Astrocyte (in vitro differentiated cells and primary cell): Measurements from ENCODE around the gene DNAJC15. TPM values are rescaled to one million over a fixed set of nuclear protein-coding genes. Genes with fewer than 3 reads are reported as not detected.
A peak's percentile ranks its signal among the peaks of the same experiment; 100 is the strongest.
"Not testable (repeated sequence)": the region's sequence is repeated elsewhere in the genome, so short reads cannot be mapped to it uniquely, and the experiment has no call there.

Experiments used
- DNase-seq: peaks from one replicate; pipeline ENCODE4 v3.0.0-alpha.2; 2010; ENCODE audit warnings: low read depth
- FAIRE-seq: peaks from 2 replicates; lab custom pipeline; 2011; peaks lifted over from hg19 to GRCh38; lab: Jason Lieb, UNC
- H2AFZ ChIP-seq: 2 replicates; pipeline ENCODE4 v1.6.0; 2012; ENCODE audit warnings: low read depth, low read length, inconsistent platforms
- H3K27ac ChIP-seq: 2 replicates; pipeline ENCODE4 v1.5.1; 2011; ENCODE audit warnings: low read depth, low read length, inconsistent platforms
- H3K27me3 ChIP-seq: 2 replicates; pipeline ENCODE4 v1.6.0; 2011; ENCODE audit warnings: low read length, inconsistent platforms; ENCODE audit not compliant: insufficient read depth
- H3K36me3 ChIP-seq: 2 replicates; pipeline ENCODE4 v1.5.1; 2011; ENCODE audit warnings: low read length, inconsistent platforms; ENCODE audit not compliant: insufficient read depth
- H3K4me1 ChIP-seq: 2 replicates; pipeline ENCODE4 v1.5.1; 2011; ENCODE audit warnings: low read length, inconsistent platforms; ENCODE audit not compliant: insufficient read depth
- H3K4me2 ChIP-seq: 2 replicates; pipeline ENCODE4 v1.6.0; 2012; ENCODE audit warnings: low read length, inconsistent platforms
- H3K4me3 ChIP-seq: 2 replicates; pipeline ENCODE4 v1.5.1; 2011; ENCODE audit warnings: low read depth, mild to moderate bottlenecking, low read length, inconsistent platforms; ENCODE audit not compliant: insufficient read depth
- H3K79me2 ChIP-seq: 2 replicates; pipeline ENCODE4 v1.6.0; 2012; ENCODE audit warnings: mild to moderate bottlenecking, low read length, inconsistent platforms; ENCODE audit not compliant: insufficient read depth
- H3K9ac ChIP-seq: 2 replicates; pipeline ENCODE4 v1.6.0; 2012; ENCODE audit warnings: mild to moderate bottlenecking, low read length, inconsistent platforms
- H3K9me3 ChIP-seq: 2 replicates; pipeline ENCODE4 v1.5.1; 2012; ENCODE audit warnings: low read depth, mild to moderate bottlenecking, low read length, inconsistent platforms; ENCODE audit not compliant: insufficient read depth
- H4K20me1 ChIP-seq: 2 replicates; pipeline ENCODE4 v1.6.0; 2012; ENCODE audit warnings: low read length, inconsistent platforms; ENCODE audit not compliant: insufficient read depth
- H3K27ac Mint-ChIP-seq: one replicate; pipeline ENCODE4 v1.8.0; 2021; ENCODE audit warnings: mild to moderate bottlenecking, mixed read lengths; ENCODE audit not compliant: unreplicated experiment
- H3K27me3 Mint-ChIP-seq: one replicate; pipeline ENCODE4 v1.8.0; 2021; ENCODE audit warnings: low read depth, mixed read lengths; ENCODE audit not compliant: unreplicated experiment
- H3K36me3 Mint-ChIP-seq: one replicate; pipeline ENCODE4 v1.8.0; 2021; ENCODE audit warnings: low read depth, mixed read lengths; ENCODE audit not compliant: unreplicated experiment
- H3K4me1 Mint-ChIP-seq: one replicate; pipeline ENCODE4 v1.8.0; 2021; ENCODE audit warnings: low read depth, mixed read lengths; ENCODE audit not compliant: unreplicated experiment
- H3K4me3 Mint-ChIP-seq: one replicate; pipeline ENCODE4 v1.8.0; 2021; ENCODE audit warnings: mild to moderate bottlenecking, moderate library complexity, mixed read lengths; ENCODE audit not compliant: unreplicated experiment
- H3K9me3 Mint-ChIP-seq: one replicate; pipeline ENCODE4 v1.8.0; 2021; ENCODE audit warnings: mild to moderate bottlenecking, mixed read lengths; ENCODE audit not compliant: unreplicated experiment
- CTCF ChIP-seq: IDR thresholded peaks from 2 replicates; pipeline ENCODE4 v1.5.1; 2011; ENCODE audit warnings: low read depth, mild to moderate bottlenecking, inconsistent platforms, low read length, moderate library complexity; ENCODE audit not compliant: insufficient read depth
- EZH2 ChIP-seq: IDR thresholded peaks from 2 replicates; pipeline ENCODE4 v1.6.1; 2012; ENCODE audit warnings: mild to moderate bottlenecking, low read length, inconsistent platforms; ENCODE audit not compliant: insufficient read depth
- total RNA-seq: library from RNA; stranded (reverse); gene quantifications from 2 replicates; pipeline ENCODE4 v1.2.1, GENCODE V29; 2021

The DNAJC15 gene
- total RNA-seq, 1 donor from 2014 or later: 13.8 TPM

GRCh38 chr13:42990291-42991232 is 32.8 kb upstream of the DNAJC15 start:
- H3K27ac ChIP-seq: no peak overlapping the region

GRCh38 chr13:42991233-42991897 is 32.0 kb upstream of the DNAJC15 start:
- DNase-seq, FAIRE-seq, H4K20me1 ChIP-seq, H3K27me3 Mint-ChIP-seq, H3K27me3 ChIP-seq, H3K27ac ChIP-seq, H3K9me3 Mint-ChIP-seq, H3K36me3 Mint-ChIP-seq, H3K4me1 ChIP-seq, H3K36me3 ChIP-seq, H3K79me2 ChIP-seq, H3K9me3 ChIP-seq: not testable (repeated sequence)
- peak overlapping the region; percentile 99 for H3K27ac Mint-ChIP-seq
- peaks cover 16% of the 10 kb centered on the region for H3K4me1 Mint-ChIP-seq
- Histone ChIP-seq H2AFZ (peak overlapping the region; percentile 94), H3K4me3 (peak overlapping the region; percentile 79), H3K9ac (peak overlapping the region; percentile 82), H3K4me2 (peak overlapping the region; percentile 95)
- H3K4me3 Mint-ChIP-seq: peak overlapping the region; percentile 86

More at GRCh38 chr13:42990291-42991232, 32.8 kb upstream of the DNAJC15 start:
- no peak overlapping the region for H3K4me2 ChIP-seq
- FAIRE-seq: no peak
- H2AFZ ChIP-seq: no peak overlapping the region
- H3K9ac ChIP-seq: no peak overlapping the region
- no peak overlapping the region for H3K4me3 ChIP-seq
- peaks cover 10% of the 10 kb centered on the region for H3K4me1 Mint-ChIP-seq
- no peaks in the 10 kb centered on the region for H3K9me3 ChIP-seq
- H3K79me2 ChIP-seq: no peaks in the 10 kb centered on the region
- H3K27ac Mint-ChIP-seq: peak overlapping the region; percentile 99
- H3K27me3 ChIP-seq: no peaks in the 10 kb centered on the region
- H3K27me3 Mint-ChIP-seq: no peaks in the 10 kb centered on the region
- no peak for DNase-seq
- no peaks in the 10 kb centered on the region for H4K20me1 ChIP-seq
- peak overlapping the region; percentile 86 for H3K4me3 Mint-ChIP-seq
- H3K36me3 Mint-ChIP-seq: peaks cover 2% of the 10 kb centered on the region
- peaks cover 4% of the 10 kb centered on the region for H3K4me1 ChIP-seq
- no peak for TF ChIP-seq EZH2
- TF ChIP-seq CTCF: no peak
- no peaks in the 10 kb centered on the region for H3K36me3 ChIP-seq
- no peaks in the 10 kb centered on the region for H3K9me3 Mint-ChIP-seq

- H4K20me1 ChIP-seq: no peaks in the 10 kb centered on the region
- H3K27ac ChIP-seq: peak within 1 kb of the TSS; percentile 50
- H3K4me1 Mint-ChIP-seq: peaks cover 23% of the 10 kb centered on the region
Measured at GRCh38 chr13:42991898-42992763, 31.3 kb upstream of the DNAJC15 start, which contains the start of gene EPSTI1. Gene EPSTI1, minus strand, starts transcription at chr13:42992241. Its CDS starts 76 bp downstream, at chr13:42992165.

More at GRCh38 chr13:42991898-42992763, 31.3 kb upstream of the DNAJC15 start, which contains the start of gene EPSTI1:
- H3K4me2 ChIP-seq: peak within 1 kb of the TSS; percentile 95
- Mint-ChIP-seq H3K27ac (peak within 1 kb of the TSS; percentile 99), H3K9me3 (no peaks in the 10 kb centered on the region), H3K27me3 (no peaks in the 10 kb centered on the region), H3K36me3 (no peaks in the 10 kb centered on the region), H3K4me3 (peak within 1 kb of the TSS; percentile 86)
- TF ChIP-seq EZH2 (no peak), CTCF (no peak)
- DNase-seq (peak; percentile 55), FAIRE-seq (no peak)
- no peaks in the 10 kb centered on the region for H3K36me3 ChIP-seq
- no peaks in the 10 kb centered on the region for H3K79me2 ChIP-seq
- peak within 1 kb of the TSS; percentile 82 for H3K9ac ChIP-seq
- H2AFZ ChIP-seq: peak within 1 kb of the TSS; percentile 94
- H3K4me3 ChIP-seq: peak within 1 kb of the TSS; percentile 79
- H3K9me3 ChIP-seq: no peaks in the 10 kb centered on the region
- no peaks in the 10 kb centered on the region for H3K27me3 ChIP-seq
- peaks cover 10% of the 10 kb centered on the region for H3K4me1 ChIP-seq
